Tibial nerve (tissue), 4 donors: ENCODE data around the gene DGKI. TPM values are rescaled to one million over a fixed set of nuclear protein-coding genes. Genes with fewer than 3 reads are reported as not detected.

Experiments
- DNase-seq, 2 donors: peaks; one replicate each; pipeline ENCODE4 v3.0.0-alpha.2; 2019; ENCODE audit warnings: low spot score in 2 of 2
- H3K27ac ChIP-seq, 4 donors: fragments of 200-600 bp; sonication (generic) in 3 of 4; one replicate each; pipeline ENCODE4 v1.5.1; 2017 to 2019; ENCODE audit warnings: mild to moderate bottlenecking in 1 of 4
- H3K27me3 ChIP-seq, 2 donors: fragments of 200-600 bp; sonication (generic) in 1 of 2; one replicate each; pipeline versions ENCODE4 v1.5.1 to v1.6.0; 2017 to 2019
- H3K36me3 ChIP-seq, 3 donors: fragments of 200-600 bp; sonication (generic); one replicate each; pipeline ENCODE4 v1.5.1; 2018 to 2019
- H3K4me1 ChIP-seq, 4 donors: fragments of 200-600 bp; sonication (generic) in 3 of 4; one replicate each; pipeline ENCODE4 v1.5.1; 2017 to 2019
- H3K4me3 ChIP-seq, 4 donors: fragments of 200-600 bp; sonication (generic) in 3 of 4; one replicate each; pipeline ENCODE4 v1.5.1; 2017 to 2019; ENCODE audit warnings: mild to moderate bottlenecking in 1 of 4, moderate library complexity in 1 of 4
- H3K9me3 ChIP-seq, 4 donors: fragments of 200-600 bp; sonication (generic) in 3 of 4; one replicate each; pipeline ENCODE4 v1.5.1; 2017 to 2019
- CTCF ChIP-seq, 5 experiments: fragments of 200-600 bp in 3 of 5; fragments of 450-650 bp in 2 of 5; sonication (generic) in 3 of 5; IDR thresholded peaks; one replicate each; pipeline ENCODE4 v1.5.1; 2016 to 2019; ENCODE audit warnings: antibody characterized with exemption in 5 of 5, mild to moderate bottlenecking in 3 of 5, moderate library complexity in 2 of 5
- EP300 ChIP-seq, 2 donors: sonication (generic); formaldehyde crosslinking; IDR thresholded peaks; one replicate each; pipeline ENCODE4 v1.6.1; 2017; ENCODE audit warnings: antibody characterized with exemption in 2 of 2, mild to moderate bottlenecking in 1 of 2
- POLR2A ChIP-seq, 2 donors: fragments of 450-650 bp; IDR thresholded peaks; one replicate each; pipeline ENCODE4 v1.6.1; 2017; ENCODE audit warnings: antibody characterized with exemption in 2 of 2, mild to moderate bottlenecking in 2 of 2, moderate library complexity in 2 of 2
- WGBS, 2 donors: methylation state at CpG; one replicate each; pipeline ENCODE4 v1.1.5; 2018; 5-methylcytosine and 5-hydroxymethylcytosine counted together
- total RNA-seq, 4 donors: library from RNA; depleted of rRNA; stranded (reverse); fragments of >200 nt; gene quantifications; one replicate each; pipeline ENCODE4 v1.1.0, GENCODE V29; 2016

The DGKI gene
- total RNA-seq, 4 donors from 2014 or later: 0.21 to 2.7 (median 1.7) TPM

- Histone ChIP-seq H3K36me3 (no peaks in the 10 kb centered on the region), H3K9me3 (no peaks in the 10 kb centered on the region), H3K27me3 (no peaks in the 10 kb centered on the region), H3K27ac (no peak overlapping the region), H3K4me1 (peaks cover 0 to 10% (median 0%) of the 10 kb centered on the region in 4 donors), H3K4me3 (no peak overlapping the region)
- 77 to 80% methylated on average over 7 of the region's 7 CpGs for WGBS, 2 donors
- DNase-seq: no peak
- TF ChIP-seq POLR2A (IDR thresholded peaks at IDR 0.05) (no peak), CTCF (IDR thresholded peaks at IDR 0.05) (no peak), EP300 (IDR thresholded peaks at IDR 0.05) (no peak)
These were observed 446.6 kb downstream of the DGKI start for GRCh38 chr7:137399827-137400823.

GRCh38 chr7:137396051-137396450, 450.7 kb downstream of the DGKI start:
- H3K27ac ChIP-seq: no peak overlapping the region
- H3K9me3 ChIP-seq: no peaks in the 10 kb centered on the region
- no peaks in the 10 kb centered on the region for H3K36me3 ChIP-seq
- DNase-seq: no peak
- no peak overlapping the region for H3K4me3 ChIP-seq
- no peaks in the 10 kb centered on the region for H3K27me3 ChIP-seq
- TF ChIP-seq CTCF (IDR thresholded peaks at IDR 0.05) (no peak), POLR2A (IDR thresholded peaks at IDR 0.05) (no peak), EP300 (IDR thresholded peaks at IDR 0.05) (no peak)
- 92 to 98% methylated on average over 4 of the region's 4 CpGs for WGBS, 2 donors
- no peaks in the 10 kb centered on the region for H3K4me1 ChIP-seq

GRCh38 chr7:137395420-137395819, 451.4 kb downstream of the DGKI start:
- H3K9me3 ChIP-seq: no peaks in the 10 kb centered on the region
- no peaks in the 10 kb centered on the region for H3K27me3 ChIP-seq
- DNase-seq: no peak
- H3K27ac ChIP-seq: no peak overlapping the region
- no peak overlapping the region for H3K4me3 ChIP-seq
- TF ChIP-seq CTCF (IDR thresholded peaks at IDR 0.05) (no peak), POLR2A (IDR thresholded peaks at IDR 0.05) (no peak), EP300 (IDR thresholded peaks at IDR 0.05) (no peak)
- WGBS, 2 donors: 77 to 85% methylated on average over 9 of the region's 9 CpGs
- H3K36me3 ChIP-seq: no peaks in the 10 kb centered on the region
- no peaks in the 10 kb centered on the region for H3K4me1 ChIP-seq

- no peak for DNase-seq
- Histone ChIP-seq H3K4me3 (no peak overlapping the region), H3K36me3 (no peaks in the 10 kb centered on the region), H3K9me3 (no peaks in the 10 kb centered on the region), H3K27ac (no peak overlapping the region), H3K4me1 (no peaks in the 10 kb centered on the region), H3K27me3 (no peaks in the 10 kb centered on the region)
- TF ChIP-seq POLR2A (IDR thresholded peaks at IDR 0.05) (no peak), CTCF (IDR thresholded peaks at IDR 0.05) (no peak), EP300 (IDR thresholded peaks at IDR 0.05) (no peak)
These were observed 453.2 kb downstream of the DGKI start for GRCh38 chr7:137393570-137393969.

- Histone ChIP-seq H3K4me3 (no peak overlapping the region), H3K36me3 (no peaks in the 10 kb centered on the region), H3K4me1 (no peaks in the 10 kb centered on the region), H3K27me3 (no peaks in the 10 kb centered on the region), H3K27ac (no peak overlapping the region), H3K9me3 (no peaks in the 10 kb centered on the region)
- no peak for DNase-seq
- TF ChIP-seq CTCF (IDR thresholded peaks at IDR 0.05) (no peak), EP300 (IDR thresholded peaks at IDR 0.05) (no peak), POLR2A (IDR thresholded peaks at IDR 0.05) (no peak)
- 85 to 86% methylated on average over 1 of the region's 1 CpG for WGBS, 2 donors
These were observed 456.7 kb downstream of the DGKI start for GRCh38 chr7:137390076-137390475.
